ENCODE data around the gene PES1.

DNA sequence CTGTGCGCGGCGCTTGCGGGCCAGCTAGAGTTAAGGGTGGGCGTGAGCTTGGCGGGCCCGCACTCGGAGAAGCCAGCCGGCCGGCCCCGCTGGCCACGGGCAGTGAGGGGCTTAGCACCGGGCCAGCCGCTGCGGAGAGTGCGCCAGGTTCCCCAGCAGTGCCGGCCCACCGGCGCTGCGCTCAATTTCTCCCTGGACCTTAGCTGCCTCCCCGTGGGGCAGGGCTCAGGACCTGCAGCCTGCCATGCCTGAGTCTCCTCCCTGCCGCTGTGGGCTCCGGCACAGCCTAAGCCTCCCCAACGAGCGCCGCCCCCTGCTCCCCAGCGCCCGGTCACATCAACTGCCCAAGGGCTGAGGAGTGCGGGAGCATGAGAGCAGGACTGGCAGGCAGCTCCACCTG, 5.2 kb upstream of the PES1 start:
- no peak for TF ChIP-seq YY1 (IDR thresholded peaks at IDR 0.05; ENCODE audit: insufficient read depth, insufficient read length)
- no peak for TF ChIP-seq ZNF274 (IDR thresholded peaks at IDR 0.05; ENCODE audit: low read depth, low read length)
- no peak for TF ChIP-seq SUZ12 (IDR thresholded peaks at IDR 0.05; ENCODE audit: extremely low read depth, insufficient read depth, insufficient read length)

Measured in NT2/D1 (cell line).